Measurements from ENCODE around the gene EMILIN3.

DNA sequence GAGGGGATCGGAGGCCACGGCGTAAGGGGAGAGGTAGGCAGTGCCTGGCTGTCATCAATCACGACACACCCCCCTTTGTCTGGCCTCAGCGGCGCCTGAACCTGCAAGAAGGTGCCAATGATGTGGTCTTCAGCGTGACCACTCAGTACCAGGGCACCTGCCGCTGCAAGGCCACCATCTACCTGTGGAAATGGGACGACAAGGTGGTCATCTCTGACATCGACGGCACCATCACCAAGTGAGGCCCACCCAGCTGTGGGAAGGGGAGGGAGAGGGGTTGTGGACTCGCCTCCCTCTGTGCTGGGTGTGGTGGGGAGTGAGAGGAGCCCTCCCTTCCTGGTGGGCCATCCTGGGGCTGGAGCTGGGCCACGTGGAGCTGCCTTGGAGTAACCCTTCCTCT, 9.7 kb downstream of the EMILIN3 start:
- TF ChIP-seq CTCF (IDR thresholded peaks at IDR 0.05 in 2 of 3, conservative IDR thresholded peaks at IDR 0.05 in 1 of 3; ENCODE audit: borderline replicate concordance in 1 of 3, insufficient read depth in 1 of 3, low read depth in 2 of 3, low read length in 2 of 3) (no peak), CBX3 (IDR thresholded peaks at IDR 0.05; ENCODE audit: low read depth) (no peak), REST (IDR thresholded peaks at IDR 0.05; ENCODE audit: low read depth) (no peak), POLR2A (IDR thresholded peaks at IDR 0.05; ENCODE audit: borderline replicate concordance, extremely low read depth, insufficient read depth, insufficient read length) (no peak), RAD21 (IDR thresholded peaks at IDR 0.05; ENCODE audit: low read depth) (no peak), CEBPB (IDR thresholded peaks at IDR 0.05; ENCODE audit: low read depth) (no peak), EZH2phosphoT487 (IDR thresholded peaks at IDR 0.05; ENCODE audit: borderline replicate concordance) (no peak)
